HG03469 (cell line): ENCODE results near the gene DHFR.
"Not testable (repeated sequence)": the region's sequence is repeated elsewhere in the genome, so short reads cannot be mapped to it uniquely, and the experiment has no call there.

Source experiments
- ATAC-seq: cut with Tn5 transposase; IDR thresholded peaks from one replicate; pipeline ENCODE4 v1.9.1; 2021; ENCODE audit warnings: mild to moderate bottlenecking, moderate library complexity, moderate number of reproducible peaks; ENCODE audit not compliant: unreplicated experiment

DHFR gene

GRCh38 chr5:80654391-80655230, at the start of gene DHFR, which contains the start of gene MSH3:
Gene DHFR, minus strand, starts transcription at chr5:80654983. Its CDS starts 494 bp downstream, at chr5:80654489.
Gene MSH3, plus strand, starts transcription at chr5:80654652. Its CDS starts 76 bp downstream, at chr5:80654728.
- ATAC-seq = no peak

DNA sequence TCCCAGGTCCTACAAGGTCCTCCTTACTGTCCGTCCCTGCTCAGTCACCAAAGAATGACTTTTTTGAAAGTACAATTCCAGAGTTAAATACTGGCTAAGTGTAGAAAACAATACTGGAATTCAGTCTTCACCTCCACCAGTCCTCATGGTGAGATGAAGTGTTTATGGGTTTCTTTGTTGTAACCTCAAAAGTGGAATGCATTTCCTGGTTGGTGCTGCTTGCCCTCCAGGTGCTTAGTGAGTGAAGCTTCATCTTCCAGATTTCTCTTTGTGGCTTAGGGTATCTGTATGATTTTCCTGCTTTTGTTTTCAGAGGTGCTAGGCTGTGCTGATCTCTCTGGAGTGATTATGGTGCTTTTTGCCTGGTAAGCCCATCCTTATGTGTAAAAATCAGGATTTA, 49.4 kb upstream of the DHFR start:
- no peak for ATAC-seq

GRCh38 chr5:80703747-80704146, 49.0 kb upstream of the DHFR start:
- no peak for ATAC-seq

GRCh38 chr5:80703291-80703690, 48.5 kb upstream of the DHFR start:
- ATAC-seq = no peak

DNA sequence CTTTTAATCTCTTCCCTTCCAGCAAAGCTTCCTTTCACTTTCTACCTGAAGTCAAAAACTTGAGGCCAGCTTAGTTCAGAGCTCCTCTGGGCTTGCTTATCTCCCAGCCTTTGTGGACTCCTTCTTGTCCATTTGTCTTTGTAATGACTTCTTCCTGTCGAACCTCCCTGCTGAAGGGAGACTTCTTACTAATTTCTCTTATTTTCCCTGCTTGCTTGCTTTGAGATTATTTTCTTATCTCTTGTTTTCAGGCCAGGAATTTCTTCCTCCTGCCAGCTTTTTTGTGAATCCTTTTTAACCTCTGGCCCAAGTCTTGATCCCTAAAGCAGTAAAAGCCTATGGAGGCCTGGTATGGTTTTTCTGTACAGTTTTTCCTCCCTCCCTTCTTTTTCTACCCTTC, 46.8 kb upstream of the DHFR start:
- no peak for ATAC-seq

- ATAC-seq = no peak
Observed at GRCh38 chr5:80698369-80698768, 43.6 kb upstream of the DHFR start.

GRCh38 chr5:80697100-80697499, 42.3 kb upstream of the DHFR start:
- no peak for ATAC-seq

DNA sequence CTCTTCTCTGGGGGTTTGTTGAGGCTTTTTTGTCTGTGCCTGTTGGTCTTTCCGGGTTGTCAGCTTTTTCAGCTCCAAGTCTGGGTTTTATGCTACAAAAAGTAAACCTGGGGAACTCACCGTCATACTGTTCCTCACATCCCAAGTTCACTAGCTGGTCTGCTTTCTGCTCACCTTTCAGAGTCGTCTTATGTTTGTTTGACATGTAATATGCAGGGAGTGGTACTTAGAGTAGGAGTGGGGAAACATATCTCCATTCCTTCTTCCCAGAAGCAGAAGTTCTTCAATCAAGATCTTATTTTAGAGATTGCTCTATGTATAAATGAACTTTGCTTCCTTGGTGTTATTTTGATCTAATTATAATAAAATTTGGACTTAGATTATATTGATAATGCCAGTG, 41.7 kb upstream of the DHFR start:
- ATAC-seq = no peak

DNA sequence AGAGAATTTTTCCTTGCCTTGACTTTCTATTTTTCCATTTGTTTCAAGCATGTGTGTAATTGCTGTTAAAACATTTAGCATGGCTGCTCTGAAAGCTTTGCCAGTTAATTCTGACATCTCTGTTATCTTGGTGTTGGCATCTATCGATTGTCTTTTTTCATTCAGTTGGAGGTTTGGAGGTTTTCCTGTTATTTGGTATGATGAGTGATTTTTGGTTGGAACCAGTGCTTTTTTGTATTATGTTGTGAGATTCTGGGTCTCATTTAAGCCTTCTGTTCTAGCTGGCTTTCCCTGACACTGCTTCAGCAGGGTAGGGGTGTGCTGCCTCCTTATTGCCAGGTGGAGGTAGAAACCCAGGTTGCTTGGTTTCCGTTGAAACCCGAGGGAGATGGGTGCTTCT, 40.9 kb upstream of the DHFR start:
- ATAC-seq = no peak

GRCh38 chr5:80689627-80690026, 34.8 kb upstream of the DHFR start:
- ATAC-seq = no peak

DNA sequence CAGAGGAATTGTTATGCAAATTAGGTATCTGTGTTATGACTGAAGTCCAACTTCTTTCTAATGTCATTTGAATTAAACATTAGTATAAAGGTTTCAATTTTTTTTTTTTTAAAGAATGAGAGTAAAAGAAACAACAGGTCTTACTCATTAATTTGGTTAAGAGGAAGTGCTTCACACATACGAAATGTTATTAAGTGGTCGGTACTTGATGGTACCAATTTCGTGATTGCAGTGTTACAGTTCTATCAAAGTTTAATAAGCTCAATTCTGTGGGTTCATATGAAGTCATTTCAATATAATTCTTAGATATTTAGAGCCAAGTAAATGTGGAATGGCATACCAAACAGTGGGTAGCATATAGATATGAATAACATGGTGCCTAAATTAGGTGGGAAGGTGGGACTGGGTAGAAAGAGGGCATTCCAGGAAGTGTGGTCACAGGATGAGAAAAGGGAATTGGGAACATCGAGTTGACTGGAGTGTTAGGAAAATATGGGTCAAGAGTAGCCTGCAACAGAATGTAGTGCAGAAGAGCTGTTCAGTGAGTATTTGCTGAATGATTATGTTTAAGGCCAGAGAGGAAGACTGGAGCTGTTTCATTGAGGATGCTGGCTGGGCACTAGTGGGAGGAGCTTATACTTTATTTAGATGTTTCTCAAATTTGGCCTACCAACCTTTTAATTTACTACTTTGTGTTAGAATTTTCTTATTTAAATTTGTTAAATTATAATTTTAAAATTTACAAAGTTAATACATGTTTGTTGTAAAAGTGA, 34.1 kb upstream of the DHFR start:
- no peak for ATAC-seq

GRCh38 chr5:80686757-80687156, 32.0 kb upstream of the DHFR start:
- ATAC-seq = no peak

- ATAC-seq = no peak
Observed at GRCh38 chr5:80676706-80677105, 21.9 kb upstream of the DHFR start.

GRCh38 chr5:80672140-80672736, 17.5 kb upstream of the DHFR start:
- no peak for ATAC-seq

GRCh38 chr5:80668016-80668969, 13.5 kb upstream of the DHFR start:
- ATAC-seq = peak; percentile 58

DNA sequence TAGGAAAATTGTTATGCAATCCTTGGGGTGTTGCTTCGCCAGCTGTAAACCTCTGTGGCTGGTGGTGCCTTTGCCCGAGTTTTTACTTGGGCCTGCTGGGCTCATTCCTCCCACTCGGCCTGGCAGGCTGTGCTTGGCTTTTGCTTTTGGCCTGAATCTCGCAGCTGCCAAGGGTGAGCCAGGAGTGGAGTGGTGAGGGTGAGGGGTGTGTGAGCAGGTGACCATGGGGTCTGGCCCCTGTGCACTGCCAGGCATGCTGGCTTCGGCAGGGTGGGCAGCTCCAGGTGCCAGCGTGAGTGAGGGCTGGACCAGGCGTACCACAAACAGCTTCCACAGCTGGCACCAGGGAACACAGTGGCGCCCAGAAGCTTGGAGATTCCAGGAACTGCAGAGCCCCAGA, 12.6 kb upstream of the DHFR start:
- ATAC-seq = no peak

GRCh38 chr5:80665057-80665456, 10.3 kb upstream of the DHFR start:
- no peak for ATAC-seq

DNA sequence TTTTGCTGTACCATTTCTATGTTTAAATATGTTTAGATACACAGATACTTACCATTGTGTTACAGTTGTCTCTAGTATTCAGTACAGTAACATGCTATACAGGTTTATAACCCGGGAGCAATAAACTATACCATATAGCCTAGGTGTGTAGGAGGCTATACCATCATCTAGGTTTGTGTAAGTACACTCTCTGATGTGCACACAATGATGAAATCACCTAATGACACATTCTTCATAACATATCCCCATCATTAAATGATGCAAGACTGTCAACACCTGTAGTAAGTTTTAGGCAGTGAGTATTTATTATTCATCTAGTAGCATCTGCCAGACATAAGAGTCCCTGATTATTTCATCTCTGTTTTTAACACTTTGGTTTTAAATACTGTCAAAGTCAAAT, 7.3 kb upstream of the DHFR start:
- no peak for ATAC-seq

GRCh38 chr5:80660661-80661060, 5.9 kb upstream of the DHFR start:
- not testable (repeated sequence) for ATAC-seq

- no peak for ATAC-seq
Observed at GRCh38 chr5:80659106-80659505, 4.3 kb upstream of the DHFR start.

GRCh38 chr5:80656425-80656824, 1.6 kb upstream of the DHFR start:
- ATAC-seq = no peak
